Jurkat, Clone E6-1 (cell line): Measurements from ENCODE around the gene UBE2L6. TPM values are rescaled to one million over a fixed set of nuclear protein-coding genes. Genes with fewer than 3 reads are reported as not detected.
A peak's percentile ranks its signal among the peaks of the same experiment; 100 is the strongest.

Experiments used
- DNase-seq: peaks from one replicate; pipeline ENCODE4 v3.0.0-alpha.2; 2011; ENCODE audit warnings: low read depth, low spot score
- H3K4me3 ChIP-seq: 2 replicates; pipeline ENCODE4 v1.5.1; 2011; ENCODE audit warnings: mild to moderate bottlenecking, low read length, control low read depth, moderate library complexity
- polyA plus RNA-seq: library from polyadenylated mRNA; unstranded; fragments of >200 nt; gene quantifications from one replicate; pipeline ENCODE4 v1.2.1, GENCODE V29; 2012; ENCODE audit warnings: missing spikeins; ENCODE audit not compliant: insufficient read length, insufficient read depth

Gene UBE2L6
- 87.5 TPM for polyA plus RNA-seq

GRCh38 chr11:57567515-57568329 is at the start of gene UBE2L6:
Gene UBE2L6 (minus strand): TSS chr11:57567672. CDS start chr11:57567611, 61 bp downstream.
- peak; percentile 37 for DNase-seq
- peak within 1 kb of the TSS; percentile 89 for H3K4me3 ChIP-seq

- no peak overlapping the region for H3K4me3 ChIP-seq
- no peak for DNase-seq
Observed at GRCh38 chr11:57616595-57616994, 49.1 kb upstream of the UBE2L6 start.

GRCh38 chr11:57615308-57615707 is 47.8 kb upstream of the UBE2L6 start:
- no peak for DNase-seq
- H3K4me3 ChIP-seq, result no peak overlapping the region

GRCh38 chr11:57614234-57614772 is 46.8 kb upstream of the UBE2L6 start:
- H3K4me3 ChIP-seq, result no peak overlapping the region
- DNase-seq, result no peak

GRCh38 chr11:57610170-57610569 is 42.7 kb upstream of the UBE2L6 start:
- H3K4me3 ChIP-seq, result no peak overlapping the region
- no peak for DNase-seq

- peak; percentile 25 for DNase-seq
- no peak overlapping the region for H3K4me3 ChIP-seq
Observed at GRCh38 chr11:57605028-57605420, 37.6 kb upstream of the UBE2L6 start.

- peak; percentile 43 for DNase-seq
Observed at GRCh38 chr11:57604296-57605027, 37.0 kb upstream of the UBE2L6 start.

GRCh38 chr11:57601297-57601696 is 33.8 kb upstream of the UBE2L6 start:
- DNase-seq, result no peak
- no peak overlapping the region for H3K4me3 ChIP-seq

More at GRCh38 chr11:57604296-57605027, 37.0 kb upstream of the UBE2L6 start:
- no peak overlapping the region for H3K4me3 ChIP-seq

GRCh38 chr11:57599381-57599780 is 31.9 kb upstream of the UBE2L6 start:
- no peak for DNase-seq
- no peak overlapping the region for H3K4me3 ChIP-seq

GRCh38 chr11:57598831-57599155 is 31.3 kb upstream of the UBE2L6 start:
- DNase-seq, result no peak
- no peak overlapping the region for H3K4me3 ChIP-seq

GRCh38 chr11:57597916-57598830 is 30.7 kb upstream of the UBE2L6 start:
- H3K4me3 ChIP-seq, result no peak overlapping the region
- DNase-seq, result no peak

GRCh38 chr11:57597461-57597915 is 30.0 kb upstream of the UBE2L6 start, which contains the start of gene SERPING1:
Gene SERPING1 (plus strand): TSS chr11:57597685. CDS start chr11:57598271, 586 bp downstream.
- DNase-seq, result no peak
- H3K4me3 ChIP-seq, result no peak within 1 kb of the TSS

GRCh38 chr11:57596266-57596885 is 28.9 kb upstream of the UBE2L6 start:
- H3K4me3 ChIP-seq, result no peak overlapping the region
- no peak for DNase-seq

- no peak for DNase-seq
- no peak overlapping the region for H3K4me3 ChIP-seq
Observed at GRCh38 chr11:57588046-57588710, 20.7 kb upstream of the UBE2L6 start.

- no peak for DNase-seq
- H3K4me3 ChIP-seq, result no peak overlapping the region
Observed at GRCh38 chr11:57586711-57587245, 19.3 kb upstream of the UBE2L6 start.

- H3K4me3 ChIP-seq, result no peak overlapping the region
- no peak for DNase-seq
Observed at GRCh38 chr11:57585301-57585700, 17.8 kb upstream of the UBE2L6 start.

GRCh38 chr11:57584341-57584740 is 16.9 kb upstream of the UBE2L6 start:
- H3K4me3 ChIP-seq, result no peak overlapping the region
- no peak for DNase-seq

GRCh38 chr11:57574061-57574460 is 6.6 kb upstream of the UBE2L6 start:
- H3K4me3 ChIP-seq, result no peak overlapping the region
- no peak for DNase-seq
